Heart left ventricle (tissue), 13 donors: Measurements from ENCODE around the gene CHKA.

Experiments
- CTCF ChIP-seq, 12 donors: fragments of 200-600 bp; sonication (generic) in 4 of 12; IDR thresholded peaks; one replicate each; pipeline versions ENCODE4 v1.5.0 to v1.8.0; 2018 to 2022; ENCODE audit warnings: antibody characterized with exemption in 12 of 12, mild to moderate bottlenecking in 5 of 12
- POLR2A ChIP-seq, 2 donors: fragments of 450-650 bp; IDR thresholded peaks; one replicate each; pipeline ENCODE4 v1.6.1; 2017; ENCODE audit warnings: antibody characterized with exemption in 2 of 2, mild to moderate bottlenecking in 2 of 2, moderate library complexity in 2 of 2
- donor health status: ischemic (EF 13 %, LVEDD 7.1; RV severe dilation, severe dysfunction).
- donor health status: DM: no; HTN: yes; CAD: no.
- donor health status: DM: no; HTN: no; CAD: no.
- donor health status: ischemic (EF 25% LVEDD 6.9; RV normal size, moderate dysfunction).
- donor health status: ischemic (EF 25% LVEDD 5.7; RV mildly dilated, moderate dysfunction).
- donor health status: ischemic (EF 35%, LVEDD 5.7; RV mildly dilated, moderate dysfunction).
- donor health status: nonischemic (EF 11% LVEDD 7.7; RV severe dilation, severe dysfunction).
- donor health status: DM: yes; HTN: yes; CAD: no.
- donor health status: PGD.
- donor health status: ischemic (EF 29% LVEDD 5.4; RV normal size, mild dysfunction).
- donor health status: nonischemic (EF 23%, LVEDD 6.1; RV moderate dilation, normal function).

- TF ChIP-seq CTCF (IDR thresholded peaks at IDR 0.05), result no peak
- no peak for TF ChIP-seq POLR2A (IDR thresholded peaks at IDR 0.05)
These were observed 38.5 kb upstream of the CHKA start for GRCh38 chr11:68159665-68160064.
